Activated CD8-positive, alpha-beta memory T cell treated with anti-CD3 and anti-CD28 coated beads, Interleukin-2, amount 50 U/mL, for 4 hours (primary cell): ENCODE measurements around the gene JDP2.
"Not testable (repeated sequence)": the region's sequence is repeated elsewhere in the genome, so short reads cannot be mapped to it uniquely, and the experiment has no call there.

Experiments
- DNase-seq: peaks from one replicate; pipeline ENCODE4 v3.0.0-alpha.2; 2020

The JDP2 gene, protein sequence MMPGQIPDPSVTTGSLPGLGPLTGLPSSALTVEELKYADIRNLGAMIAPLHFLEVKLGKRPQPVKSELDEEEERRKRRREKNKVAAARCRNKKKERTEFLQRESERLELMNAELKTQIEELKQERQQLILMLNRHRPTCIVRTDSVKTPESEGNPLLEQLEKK

DNA sequence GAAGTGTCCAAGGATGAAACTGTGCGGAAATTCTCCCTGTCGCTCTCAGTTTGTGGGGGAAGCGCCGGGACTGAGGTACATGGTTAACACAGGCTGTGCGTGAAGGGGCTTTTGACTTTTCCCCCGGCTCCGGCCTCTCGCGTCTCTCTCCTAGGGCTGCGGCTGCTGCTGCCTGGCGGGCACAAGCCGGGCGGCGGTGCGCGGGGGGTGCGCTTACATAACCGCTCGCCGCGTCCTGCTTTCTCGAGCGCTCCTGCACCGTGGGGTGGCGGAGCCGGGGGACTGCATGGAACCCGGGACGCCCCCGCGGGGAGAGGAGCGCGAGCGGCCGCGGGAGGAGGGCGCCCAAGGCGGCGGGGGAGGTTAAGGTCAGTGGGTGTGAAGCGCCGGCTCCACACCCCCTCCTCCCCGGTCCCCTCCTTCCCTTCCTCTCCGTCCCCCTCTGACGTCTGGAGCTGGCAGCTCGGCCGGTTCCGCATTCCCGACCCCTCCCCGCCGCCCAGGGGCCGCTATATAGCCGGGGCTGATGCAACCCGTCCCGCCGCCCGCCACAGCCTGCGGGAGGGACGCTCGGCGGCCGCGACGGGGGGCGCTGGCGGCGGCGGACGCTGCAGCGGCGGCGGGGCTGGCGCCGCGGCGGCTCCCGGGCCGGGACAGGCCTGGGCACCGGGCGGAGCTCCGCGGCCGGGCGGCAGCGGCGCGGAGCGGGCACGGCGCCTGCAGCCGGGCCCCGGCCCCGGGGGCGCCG, at the start of gene JDP2:
Gene JDP2 (plus strand): TSS at position 541 of the 748 bp plus-strand sequence. CDS start 9,899 bp downstream, outside the sequence.
- peak; percentile 52 for DNase-seq

GRCh38 chr14:75379246-75379929, 48.4 kb upstream of the JDP2 start:
- no peak for DNase-seq

DNA sequence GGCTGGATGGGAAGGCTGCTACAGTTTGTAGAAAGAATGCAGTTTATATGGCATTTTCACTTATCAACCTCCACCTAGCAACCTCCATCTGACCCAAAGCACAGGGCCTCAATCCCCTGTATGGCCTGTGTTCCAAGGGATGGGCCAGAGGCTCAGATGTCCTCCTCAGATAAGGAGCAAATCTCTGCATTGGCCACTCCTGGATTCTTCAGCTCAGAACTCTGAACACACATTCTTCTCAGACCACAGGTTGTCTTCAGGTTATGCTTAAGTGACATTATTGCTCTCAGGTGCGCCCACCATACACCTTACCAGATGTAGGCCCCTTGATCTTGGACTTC, 47.9 kb upstream of the JDP2 start:
- no peak for DNase-seq

DNA sequence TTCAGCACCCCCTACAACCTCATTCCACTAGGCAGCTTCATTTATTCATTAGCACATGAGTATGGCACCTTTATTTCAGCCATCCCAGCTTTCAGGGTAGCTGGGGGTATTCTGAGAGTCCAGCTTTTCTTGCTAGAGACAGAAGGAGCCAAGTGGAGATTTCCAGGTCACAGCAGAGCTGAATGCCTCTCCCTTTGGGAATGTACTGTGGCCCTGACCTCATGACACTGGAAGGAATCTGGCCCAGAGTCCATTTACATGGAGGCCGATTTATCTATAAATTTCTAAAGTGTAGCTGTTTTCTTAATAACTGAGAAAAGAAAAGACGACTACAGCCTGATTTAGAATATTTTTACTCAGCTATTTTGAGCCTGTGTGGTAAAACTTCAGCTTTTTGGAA, 47.2 kb upstream of the JDP2 start:
- DNase-seq: no peak

- DNase-seq: no peak
These were observed 46.2 kb upstream of the JDP2 start for GRCh38 chr14:75381642-75382041.

- DNase-seq: not testable (repeated sequence)
These were observed 44.6 kb upstream of the JDP2 start for GRCh38 chr14:75383219-75383618.

- no peak for DNase-seq
These were observed 44.1 kb upstream of the JDP2 start for GRCh38 chr14:75383721-75384120.

DNA sequence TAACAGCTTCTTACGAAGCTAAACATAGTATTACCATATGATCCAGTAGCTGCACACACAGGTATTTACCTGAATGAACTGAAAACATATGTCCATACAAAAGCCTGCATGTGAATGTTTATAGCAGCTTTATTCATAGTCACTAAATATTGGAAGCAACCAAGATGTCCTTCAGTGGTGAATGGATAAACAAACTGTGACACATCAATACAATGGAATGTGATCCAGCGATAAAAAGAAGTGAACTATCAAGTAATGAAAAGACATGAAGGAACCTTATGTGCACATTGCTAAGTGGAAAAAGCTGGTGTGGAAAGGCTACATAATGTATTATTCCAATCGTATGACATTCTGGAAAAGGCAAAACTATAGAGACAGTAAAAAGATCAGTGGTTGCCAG, 38.1 kb upstream of the JDP2 start:
- DNase-seq: no peak

GRCh38 chr14:75390183-75390582, 37.6 kb upstream of the JDP2 start:
- no peak for DNase-seq

GRCh38 chr14:75391953-75392352, 35.9 kb upstream of the JDP2 start:
- DNase-seq: no peak

DNA sequence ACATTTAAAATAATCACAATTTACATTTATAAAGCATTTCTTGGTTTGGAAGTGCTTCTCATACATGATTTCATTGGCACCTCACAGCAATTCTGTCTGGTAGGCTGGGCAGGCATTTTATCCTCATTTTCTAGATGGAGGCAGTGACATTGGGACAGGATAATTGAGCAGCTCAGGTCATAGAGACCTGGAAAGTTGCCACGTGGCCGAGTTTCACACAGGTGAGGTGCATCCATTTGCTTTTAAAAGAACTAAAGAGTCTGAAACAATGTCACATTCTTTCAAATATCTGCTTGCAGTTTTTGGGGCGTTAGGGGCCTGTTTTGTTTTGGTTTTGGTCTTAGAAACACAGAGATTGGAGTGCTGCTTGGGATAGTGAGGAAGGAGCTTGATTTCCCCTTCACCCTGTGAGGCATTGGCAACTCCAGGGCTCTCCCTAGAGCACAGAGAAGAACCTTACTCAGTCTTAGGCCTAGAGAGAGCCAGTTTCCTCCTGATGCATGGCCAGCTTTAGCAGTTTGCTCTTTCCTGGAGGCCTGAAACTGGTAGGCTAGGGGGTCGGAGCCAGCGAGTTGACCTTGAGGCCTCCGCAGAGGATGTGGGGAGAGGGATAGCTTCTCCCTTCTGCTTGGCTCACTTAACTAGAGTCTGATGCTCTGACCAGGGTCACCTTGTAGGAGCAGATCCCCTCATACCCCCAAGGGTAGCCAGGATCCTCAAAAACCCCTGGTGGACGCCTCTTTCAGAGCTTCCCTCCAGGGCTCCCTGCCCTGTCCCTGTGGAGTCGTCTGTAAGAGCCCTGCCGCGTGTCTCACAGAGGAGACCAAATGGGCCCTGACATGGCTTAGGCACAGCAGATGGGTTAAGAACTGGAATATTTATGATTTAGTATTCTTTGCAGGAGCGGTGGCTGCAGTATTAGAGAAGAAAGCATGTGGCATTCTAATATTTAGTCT, 34.9 kb upstream of the JDP2 start:
- no peak for DNase-seq

GRCh38 chr14:75393794-75394193, 34.0 kb upstream of the JDP2 start:
- DNase-seq: no peak

GRCh38 chr14:75395862-75396261, 32.0 kb upstream of the JDP2 start:
- no peak for DNase-seq

GRCh38 chr14:75399321-75399720, 28.5 kb upstream of the JDP2 start:
- no peak for DNase-seq

DNA sequence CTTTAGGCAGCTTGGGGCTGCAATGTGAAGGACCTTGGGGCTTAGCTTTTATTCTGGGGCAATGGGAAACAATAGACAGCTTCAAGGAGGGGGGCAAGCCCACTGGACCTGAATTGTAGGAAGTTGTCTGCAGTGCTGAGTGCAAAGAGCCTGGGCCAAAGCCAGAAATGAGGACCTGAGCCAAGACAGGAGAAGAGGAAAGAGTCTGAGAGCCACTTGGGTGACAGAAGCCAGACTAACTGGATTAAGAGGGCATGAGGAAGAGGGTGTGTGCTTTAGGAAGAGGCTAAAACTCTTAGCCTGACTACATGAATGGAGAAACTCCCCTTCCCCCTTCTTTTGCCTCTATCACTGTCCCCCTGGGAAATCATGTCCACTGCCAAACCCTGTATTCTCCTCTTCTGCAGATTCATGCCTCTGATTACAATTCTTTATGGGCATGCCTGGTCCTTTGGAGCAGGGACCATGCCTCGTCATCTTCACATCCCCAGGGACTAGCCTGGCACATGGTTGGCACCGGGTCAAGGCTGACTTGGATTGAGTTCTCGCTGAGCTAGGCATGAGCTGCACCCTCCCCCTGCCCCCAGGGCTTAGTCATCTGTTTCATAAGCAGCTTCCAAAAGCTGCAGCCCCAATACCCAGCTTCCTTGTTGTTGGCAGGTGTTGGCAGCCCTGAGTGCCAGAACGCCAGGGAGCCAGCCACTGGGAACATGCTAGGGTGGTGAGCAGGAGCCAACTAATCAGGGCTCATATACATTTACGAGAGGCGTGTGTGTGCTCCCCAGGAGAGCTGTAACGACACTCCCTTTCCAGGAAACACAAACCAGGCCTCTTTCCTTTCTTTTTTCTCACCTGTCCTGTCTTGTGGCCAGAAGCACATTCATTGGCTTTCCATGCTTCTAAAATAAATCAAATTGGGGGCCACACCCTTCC, 27.7 kb upstream of the JDP2 start:
- DNase-seq: no peak

GRCh38 chr14:75401361-75401760, 26.5 kb upstream of the JDP2 start:
- DNase-seq: no peak

GRCh38 chr14:75402867-75403413, 24.9 kb upstream of the JDP2 start:
- no peak for DNase-seq

DNA sequence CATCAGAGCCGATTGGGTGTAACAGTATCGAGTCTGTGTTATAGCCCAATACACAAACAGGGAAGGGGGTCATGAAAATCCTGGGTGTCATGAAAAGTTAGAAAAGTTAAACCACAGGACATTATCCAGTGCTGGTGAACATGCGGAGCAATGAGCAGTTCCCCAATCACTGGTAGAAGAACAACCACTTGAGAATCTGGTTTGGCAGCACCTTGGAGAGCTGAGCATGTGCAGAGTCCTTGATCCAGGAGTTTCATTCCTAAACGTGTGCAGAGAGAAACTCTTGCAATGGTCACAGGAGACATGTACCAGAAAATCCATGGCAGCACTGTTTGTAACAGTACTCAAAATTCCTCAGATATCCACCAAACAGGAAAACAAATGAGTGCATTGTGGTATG, 23.0 kb upstream of the JDP2 start:
- no peak for DNase-seq

GRCh38 chr14:75406102-75406501, 21.7 kb upstream of the JDP2 start:
- no peak for DNase-seq

GRCh38 chr14:75406856-75407255, 21.0 kb upstream of the JDP2 start:
- no peak for DNase-seq

- no peak for DNase-seq
These were observed 18.3 kb upstream of the JDP2 start for GRCh38 chr14:75409316-75410205.
